Measurements from ENCODE around the gene SLC25A51. TPM values are rescaled to one million over a fixed set of nuclear protein-coding genes. Genes with fewer than 3 reads are reported as not detected.

The SLC25A51 gene
- total RNA-seq, 4 donors from 2014 or later = 14.7 to 66.1 (median 44.4) TPM

- Histone ChIP-seq H3K4me1 (peaks cover 0 to 6% of the 10 kb centered on the region in 2 donors), H3K4me3 (no peak overlapping the region), H3K36me3 (no peaks in the 10 kb centered on the region), H3K27me3 (no peaks in the 10 kb centered on the region), H3K27ac (no peak overlapping the region), H3K9me3 (no peaks in the 10 kb centered on the region)
- TF ChIP-seq CTCF (IDR thresholded peaks at IDR 0.05) = no peak
- no peak for TF ChIP-seq POLR2A (IDR thresholded peaks at IDR 0.05)
- DNase-seq = no peak
- intact Hi-C loops (cut with DNase I; ENCODE audit: low total_unique reads) = loop anchor here (5.0 kb wide), 1 partner anchor 443 kb away; no protein-coding TSS in a partner anchor
These were observed 5.4 kb upstream of the SLC25A51 start for GRCh38 chr9:37909326-37909725.

GRCh38 chr9:37908698-37909186 lies 4.8 kb upstream of the SLC25A51 start:
- no peak overlapping the region for H3K4me3 ChIP-seq
- no peak for DNase-seq
- peaks cover 0 to 6% of the 10 kb centered on the region in 2 donors for H3K4me1 ChIP-seq
- no peak overlapping the region for H3K27ac ChIP-seq
- intact Hi-C loops (cut with DNase I; ENCODE audit: low total_unique reads) = loop anchor here (5.0 kb wide), 1 partner anchor 444 kb away; no protein-coding TSS in a partner anchor
- H3K36me3 ChIP-seq = no peaks in the 10 kb centered on the region
- TF ChIP-seq CTCF (IDR thresholded peaks at IDR 0.05) (no peak), POLR2A (IDR thresholded peaks at IDR 0.05) (no peak)
- H3K9me3 ChIP-seq = no peaks in the 10 kb centered on the region
- no peaks in the 10 kb centered on the region for H3K27me3 ChIP-seq

- H3K9me3 ChIP-seq = no peaks in the 10 kb centered on the region
These were observed 4.4 kb upstream of the SLC25A51 start for GRCh38 chr9:37908283-37908682.

DNA sequence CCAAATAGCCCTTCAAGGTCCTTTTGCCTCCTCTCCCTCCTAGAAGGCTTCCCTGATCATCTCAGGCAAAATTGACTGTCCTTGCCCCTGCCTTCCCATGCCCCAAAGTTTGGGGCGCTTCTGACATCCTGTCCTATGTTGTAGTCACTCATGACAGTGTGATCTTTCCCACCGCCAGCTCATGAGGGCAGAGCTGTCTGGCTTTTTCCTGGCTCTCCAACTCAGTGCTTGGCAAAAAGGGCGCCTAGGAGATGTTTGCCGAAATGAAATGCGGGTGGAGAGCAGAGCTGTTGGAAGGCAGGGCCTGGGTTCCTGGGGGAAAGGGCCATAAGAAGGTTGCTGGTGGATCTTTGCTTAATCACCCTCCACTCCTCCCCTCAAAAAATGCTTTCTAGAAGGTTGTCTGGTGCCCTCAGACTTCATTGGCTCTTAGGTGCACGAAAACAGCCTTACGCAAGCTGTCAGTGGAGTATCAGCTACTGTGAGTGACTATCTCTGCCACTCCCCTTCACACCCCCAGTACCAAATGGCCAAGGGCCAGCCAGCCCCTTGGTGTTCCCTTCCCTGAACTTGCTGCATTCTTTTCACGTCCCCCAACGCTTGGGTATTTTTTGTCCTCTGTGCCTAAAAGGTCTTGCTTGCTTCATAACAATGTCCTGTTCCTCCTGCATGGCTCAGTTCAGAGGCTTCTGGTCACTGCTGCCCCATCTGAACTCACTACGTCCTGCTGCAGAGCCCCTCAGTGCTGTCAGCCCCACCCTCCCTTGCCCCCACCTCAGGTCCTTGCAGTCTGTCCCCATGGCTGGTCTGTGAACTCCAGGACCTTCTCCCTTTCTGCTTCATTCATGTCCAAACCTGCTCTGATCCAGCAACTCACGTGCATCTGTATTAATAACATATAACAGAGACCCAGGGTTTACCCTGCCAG lies 2.6 kb upstream of the SLC25A51 start:
- no peak overlapping the region for H3K4me3 ChIP-seq
- no peaks in the 10 kb centered on the region for H3K27me3 ChIP-seq
- TF ChIP-seq CTCF (IDR thresholded peaks at IDR 0.05) (no peak), POLR2A (IDR thresholded peaks at IDR 0.05) (no peak)
- no peaks in the 10 kb centered on the region for H3K36me3 ChIP-seq
- no peaks in the 10 kb centered on the region for H3K9me3 ChIP-seq
- no peak overlapping the region for H3K27ac ChIP-seq
- intact Hi-C loops (cut with DNase I; ENCODE audit: low total_unique reads) = loop anchor here (5.0 kb wide), 1 partner anchor 446 kb away; no protein-coding TSS in a partner anchor
- no peak for DNase-seq
- peaks cover 6 to 10% of the 10 kb centered on the region in 2 donors for H3K4me1 ChIP-seq

More at GRCh38 chr9:37908283-37908682, 4.4 kb upstream of the SLC25A51 start:
- no peak for DNase-seq
- Histone ChIP-seq H3K27me3 (no peaks in the 10 kb centered on the region), H3K36me3 (no peaks in the 10 kb centered on the region), H3K4me3 (no peak overlapping the region), H3K4me1 (peaks cover 0 to 6% of the 10 kb centered on the region in 2 donors), H3K27ac (no peak overlapping the region)
- intact Hi-C loops (cut with DNase I; ENCODE audit: low total_unique reads) = loop anchor here (5.0 kb wide), 1 partner anchor 444 kb away; no protein-coding TSS in a partner anchor
- TF ChIP-seq POLR2A (IDR thresholded peaks at IDR 0.05) = no peak
- TF ChIP-seq CTCF (IDR thresholded peaks at IDR 0.05) = no peak

GRCh38 chr9:37905776-37906175 lies 1.8 kb upstream of the SLC25A51 start:
- Histone ChIP-seq H3K9me3 (no peaks in the 10 kb centered on the region), H3K4me3 (no peak overlapping the region), H3K36me3 (no peaks in the 10 kb centered on the region), H3K4me1 (peaks cover 6 to 10% of the 10 kb centered on the region in 2 donors), H3K27ac (no peak overlapping the region), H3K27me3 (no peaks in the 10 kb centered on the region)
- TF ChIP-seq CTCF (IDR thresholded peaks at IDR 0.05) = no peak
- TF ChIP-seq POLR2A (IDR thresholded peaks at IDR 0.05) = no peak
- no peak for DNase-seq
- intact Hi-C loops (cut with DNase I; ENCODE audit: low total_unique reads) = loop anchor here (5.0 kb wide), 1 partner anchor 447 kb away; no protein-coding TSS in a partner anchor
